K562 (cell line): ENCODE measurements around the gene MYOCD. TPM values are rescaled to one million over a fixed set of nuclear protein-coding genes. Genes with fewer than 3 reads are reported as not detected.

Source experiments
- ARNT ChIP-seq, 2 experiments: fragments of 450-650 bp; IDR thresholded peaks; 2 replicates each; pipeline ENCODE4 v1.6.1; 2016; ENCODE audit warnings: mild to moderate bottlenecking in 1 of 2
- ATF1 ChIP-seq, 2 experiments: fragments of 450-650 bp in 1 of 2; IDR thresholded peaks; 2 replicates each; pipeline ENCODE4 v1.6.1; 2016; ENCODE audit warnings: missing compliant biosample characterization in 1 of 2, missing genetic modification characterization in 1 of 2
- BHLHE40 ChIP-seq: IDR thresholded peaks from 2 replicates; pipeline ENCODE4 v1.6.1; 2011; ENCODE audit warnings: low read length, improper control_type of control experiment
- CREM ChIP-seq: IDR thresholded peaks from 2 replicates; pipeline ENCODE4 v1.6.1; 2014; ENCODE audit warnings: antibody characterized with exemption, low read depth
- DACH1 ChIP-seq: fragments of 450-650 bp; IDR thresholded peaks from 2 replicates; pipeline ENCODE4 v1.6.1; 2018; ENCODE audit not compliant: partially characterized antibody
- FOXP1 ChIP-seq: sonication (generic); formaldehyde crosslinking; IDR thresholded peaks from 2 replicates; pipeline ENCODE4 v1.8.0; 2022; ENCODE audit warnings: mild to moderate bottlenecking, missing genetic modification reagents
- GATAD2B ChIP-seq: fragments of 450-650 bp; IDR thresholded peaks from 2 replicates; pipeline ENCODE4 v1.6.1; 2017; ENCODE audit warnings: mild to moderate bottlenecking, borderline replicate concordance
- MAFG ChIP-seq: fragments of 450-650 bp; conservative IDR thresholded peaks from 2 replicates; pipeline ENCODE4 v1.6.1; 2016; ENCODE audit warnings: missing genetic modification characterization, missing compliant biosample characterization
- MCM7 ChIP-seq, 2 experiments: fragments of 450-650 bp; IDR thresholded peaks; 2 replicates each; pipeline ENCODE4 v1.6.1; 2016 to 2018
- MYBL2 ChIP-seq, 2 experiments: fragments of 450-650 bp in 1 of 2; sonication (generic) in 1 of 2; formaldehyde crosslinking in 1 of 2; IDR thresholded peaks; 2 replicates each; pipeline versions ENCODE4 v1.6.1 to v1.8.1; 2017 to 2022; ENCODE audit warnings: borderline replicate concordance in 1 of 2, inconsistent platforms in 1 of 2, low read depth in 1 of 2, mild to moderate bottlenecking in 1 of 2, missing genetic modification reagents in 1 of 2, moderate library complexity in 1 of 2
- NFE2 ChIP-seq: IDR thresholded peaks from 2 replicates; pipeline ENCODE4 v1.6.1; 2014; ENCODE audit warnings: antibody characterized with exemption, low read depth
- RBM39 ChIP-seq: fragments of 200-400 bp; formaldehyde crosslinking; optimal IDR thresholded peaks from 2 replicates; pipeline ENCODE3; 2018; ENCODE audit warnings: low read depth, low read length
- RCOR1 ChIP-seq, 2 experiments: IDR thresholded peaks; 2 replicates each; pipeline ENCODE4 v1.6.1; 2012; ENCODE audit warnings: low read depth in 2 of 2, low read length in 2 of 2, borderline replicate concordance in 1 of 2, improper control_type of control experiment in 1 of 2
- SIRT6 ChIP-seq: IDR thresholded peaks from one replicate; pipeline ENCODE4 v1.6.1; 2012; ENCODE audit warnings: low read depth, mild to moderate bottlenecking, control low read depth, inconsistent platforms, low read length, moderate library complexity
- SMAD3 ChIP-seq: fragments of 450-650 bp; formaldehyde crosslinking; conservative IDR thresholded peaks from 2 replicates; pipeline ENCODE4 v1.4.0; 2020; ENCODE audit warnings: mild to moderate bottlenecking
- ZNF12 ChIP-seq: sonication (generic); formaldehyde crosslinking; IDR thresholded peaks from 2 replicates; pipeline ENCODE4 v1.4.0; 2020; ENCODE audit warnings: mild to moderate bottlenecking, missing genetic modification reagents
- ZNF316 ChIP-seq: fragments of 450-650 bp; IDR thresholded peaks from 2 replicates; pipeline ENCODE4 v1.6.1; 2016
- ZNF41 ChIP-seq: fragments of 250-450 bp; sonication (Bioruptor Pico); conservative IDR thresholded peaks from 2 replicates; pipeline ENCODE4 v1.4.0; 2020; ENCODE audit warnings: mild to moderate bottlenecking
- ZSCAN32 ChIP-seq: fragments of 450-650 bp; formaldehyde crosslinking; IDR thresholded peaks from 2 replicates; pipeline ENCODE4 v1.4.0; 2020; ENCODE audit warnings: mild to moderate bottlenecking, moderate library complexity
- polyA plus RNA-seq, 8 experiments: library from polyadenylated mRNA; depleted of rRNA in 4 of 8; stranded (reverse) in 5 of 8; unstranded in 3 of 8; fragments of >200 nt; fragmentation: Nextera tagmentation in 2 of 8; fragmentation: Illumina TruSeq in 1 of 8; extraction: Ambion mirVana in 2 of 8; extraction: Trizol in 1 of 8; gene quantifications; 2 replicates each; pipeline versions ENCODE4 v1.2.1 to v1.2.3, GENCODE V29; 2011 to 2014; ENCODE audit warnings: inconsistent platforms in 1 of 8, missing spikeins in 1 of 8
- total RNA-seq, 7 experiments: library from RNA; depleted of rRNA in 6 of 7; stranded (reverse); fragments of >200 nt in 6 of 7; fragmentation: Illumina TruSeq in 2 of 7; extraction: Trizol in 2 of 7; gene quantifications; 2 replicates each; pipeline versions ENCODE4 v1.2.1 to v1.2.3, GENCODE V29; 2011 to 2021; ENCODE audit warnings: low replicate concordance in 1 of 7
- TF ChIP-seq, protein P1 (sequence below): fragments of 450-650 bp; conservative IDR thresholded peaks from 2 replicates; pipeline ENCODE4 v1.6.1; 2016; ENCODE audit warnings: missing genetic modification characterization, low read depth, mild to moderate bottlenecking, missing compliant biosample characterization, moderate library complexity
- TF ChIP-seq, protein P2 (sequence below): sonication (generic); formaldehyde crosslinking; IDR thresholded peaks from 2 replicates; pipeline ENCODE4 v1.8.0; 2023; ENCODE audit warnings: mild to moderate bottlenecking, missing genetic modification reagents
- TF ChIP-seq, protein P3 (sequence below), 2 experiments: fragments of 450-650 bp in 1 of 2; sonication (generic) in 1 of 2; formaldehyde crosslinking in 1 of 2; IDR thresholded peaks in 1 of 2; conservative IDR thresholded peaks in 1 of 2; 2 replicates each; pipeline versions ENCODE4 v1.6.1 to v1.8.1; 2016 to 2023; ENCODE audit warnings: mild to moderate bottlenecking in 2 of 2, moderate library complexity in 2 of 2, inconsistent platforms in 1 of 2, missing genetic modification reagents in 1 of 2

MYOCD gene
- total and polyA plus RNA-seq, 9 of the 15 experiments (the other 6 are each of a cell fraction or from before 2014, with no cell fraction given): not detected

- TF ChIP-seq ZSCAN32 (CRISPR knock-in tag): no peak
- no peak for TF ChIP-seq GATAD2B
- no peak for TF ChIP-seq SMAD3 (CRISPR knock-in tag)
- TF ChIP-seq BHLHE40: no peak
- peak; percentile 33; the same call in 1 of the 2 replicates for TF ChIP-seq MAFG (tag)
- TF ChIP-seq MYBL2 (IDR thresholded peaks at IDR 0.05; ENCODE audit: low read depth): no peak
- no peak for TF ChIP-seq MYBL2 (CRISPR knock-in tag; IDR thresholded peaks at IDR 0.05; ENCODE audit: borderline replicate concordance)
- no peak for TF ChIP-seq RCOR1 (IDR thresholded peaks at IDR 0.05; ENCODE audit: borderline replicate concordance in 1 of 2, low read depth in 2 of 2, low read length in 2 of 2)
- TF ChIP-seq RBM39: no peak
- peak; percentile 34; the same call in 1 of the 2 replicates for TF ChIP-seq ZNF316
- TF ChIP-seq, protein P1, sequence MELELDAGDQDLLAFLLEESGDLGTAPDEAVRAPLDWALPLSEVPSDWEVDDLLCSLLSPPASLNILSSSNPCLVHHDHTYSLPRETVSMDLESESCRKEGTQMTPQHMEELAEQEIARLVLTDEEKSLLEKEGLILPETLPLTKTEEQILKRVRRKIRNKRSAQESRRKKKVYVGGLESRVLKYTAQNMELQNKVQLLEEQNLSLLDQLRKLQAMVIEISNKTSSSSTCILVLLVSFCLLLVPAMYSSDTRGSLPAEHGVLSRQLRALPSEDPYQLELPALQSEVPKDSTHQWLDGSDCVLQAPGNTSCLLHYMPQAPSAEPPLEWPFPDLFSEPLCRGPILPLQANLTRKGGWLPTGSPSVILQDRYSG (tag): no peak
- TF ChIP-seq, protein P2, sequence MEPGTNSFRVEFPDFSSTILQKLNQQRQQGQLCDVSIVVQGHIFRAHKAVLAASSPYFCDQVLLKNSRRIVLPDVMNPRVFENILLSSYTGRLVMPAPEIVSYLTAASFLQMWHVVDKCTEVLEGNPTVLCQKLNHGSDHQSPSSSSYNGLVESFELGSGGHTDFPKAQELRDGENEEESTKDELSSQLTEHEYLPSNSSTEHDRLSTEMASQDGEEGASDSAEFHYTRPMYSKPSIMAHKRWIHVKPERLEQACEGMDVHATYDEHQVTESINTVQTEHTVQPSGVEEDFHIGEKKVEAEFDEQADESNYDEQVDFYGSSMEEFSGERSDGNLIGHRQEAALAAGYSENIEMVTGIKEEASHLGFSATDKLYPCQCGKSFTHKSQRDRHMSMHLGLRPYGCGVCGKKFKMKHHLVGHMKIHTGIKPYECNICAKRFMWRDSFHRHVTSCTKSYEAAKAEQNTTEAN (CRISPR knock-in tag): no peak
- TF ChIP-seq ATF1 (CRISPR knock-in tag; IDR thresholded peaks at IDR 0.05): no peak
- TF ChIP-seq ATF1 (tag; IDR thresholded peaks at IDR 0.05): 0 out of 2 replicates have a peak, but pooled peaks have one; percentile 15
- no peak for TF ChIP-seq ARNT (IDR thresholded peaks at IDR 0.05)
- no peak for TF ChIP-seq ZNF41
- TF ChIP-seq CREM: peak; percentile 24; the same call in 1 of the 2 replicates
- no peak for TF ChIP-seq SIRT6
- no peak for TF ChIP-seq DACH1
- TF ChIP-seq, protein P3, sequence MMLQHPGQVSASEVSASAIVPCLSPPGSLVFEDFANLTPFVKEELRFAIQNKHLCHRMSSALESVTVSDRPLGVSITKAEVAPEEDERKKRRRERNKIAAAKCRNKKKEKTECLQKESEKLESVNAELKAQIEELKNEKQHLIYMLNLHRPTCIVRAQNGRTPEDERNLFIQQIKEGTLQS (IDR thresholded peaks at IDR 0.05): peak; percentile 34
- TF ChIP-seq, protein P3 (CRISPR knock-in tag; conservative IDR thresholded peaks at IDR 0.05): no peak
- TF ChIP-seq NFE2: 0 out of 2 replicates have a peak, but pooled peaks have one; percentile 7
- no peak for TF ChIP-seq MCM7 (IDR thresholded peaks at IDR 0.05)
- TF ChIP-seq FOXP1 (CRISPR knock-in tag): no peak
- TF ChIP-seq ZNF12 (CRISPR knock-in tag): no peak
- TF ChIP-seq, all 486 proteins: peak for 7
Observed at GRCh38 chr17:12627177-12627629, 38.5 kb upstream of the MYOCD start (continued).
